Measurements from ENCODE around the gene P3H2.

GRCh38 chr3:190000861-190001196, 119.9 kb downstream of the P3H2 start:
- TF ChIP-seq, protein P1, sequence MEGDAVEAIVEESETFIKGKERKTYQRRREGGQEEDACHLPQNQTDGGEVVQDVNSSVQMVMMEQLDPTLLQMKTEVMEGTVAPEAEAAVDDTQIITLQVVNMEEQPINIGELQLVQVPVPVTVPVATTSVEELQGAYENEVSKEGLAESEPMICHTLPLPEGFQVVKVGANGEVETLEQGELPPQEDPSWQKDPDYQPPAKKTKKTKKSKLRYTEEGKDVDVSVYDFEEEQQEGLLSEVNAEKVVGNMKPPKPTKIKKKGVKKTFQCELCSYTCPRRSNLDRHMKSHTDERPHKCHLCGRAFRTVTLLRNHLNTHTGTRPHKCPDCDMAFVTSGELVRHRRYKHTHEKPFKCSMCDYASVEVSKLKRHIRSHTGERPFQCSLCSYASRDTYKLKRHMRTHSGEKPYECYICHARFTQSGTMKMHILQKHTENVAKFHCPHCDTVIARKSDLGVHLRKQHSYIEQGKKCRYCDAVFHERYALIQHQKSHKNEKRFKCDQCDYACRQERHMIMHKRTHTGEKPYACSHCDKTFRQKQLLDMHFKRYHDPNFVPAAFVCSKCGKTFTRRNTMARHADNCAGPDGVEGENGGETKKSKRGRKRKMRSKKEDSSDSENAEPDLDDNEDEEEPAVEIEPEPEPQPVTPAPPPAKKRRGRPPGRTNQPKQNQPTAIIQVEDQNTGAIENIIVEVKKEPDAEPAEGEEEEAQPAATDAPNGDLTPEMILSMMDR (IDR thresholded peaks at IDR 0.05; ENCODE audit: poor library complexity) = no peak
- no peak for TF ChIP-seq EZH2phosphoT487 (IDR thresholded peaks at IDR 0.05; ENCODE audit: low read depth, severe bottlenecking, unreplicated experiment)

Measured in hepatocyte (in vitro differentiated cells).